B cell (primary cell): ENCODE data around the gene OR5B3. TPM values are rescaled to one million over a fixed set of nuclear protein-coding genes. Genes with fewer than 3 reads are reported as not detected.

Source experiments
- ATAC-seq: fragments of 200-7000 bp; cut with Tn5 transposase; one replicate; pipeline ENCODE4 v1.10.0; 2021; ENCODE audit warnings: low read depth, mild to moderate bottlenecking, moderate number of reproducible peaks, moderate library complexity
- CTCF ChIA-PET: fragments of 350-600 bp; sonication (Branson Sonifier 250); formaldehyde crosslinking; loops from one replicate; lab custom pipeline; 2021; ENCODE audit warnings: antibody characterized with exemption, inconsistent platforms; lab: Charles Lee
- POLR2A ChIA-PET: fragments of 350-600 bp; sonication (Branson Sonifier 250); formaldehyde crosslinking; loops from one replicate; lab custom pipeline; 2021; ENCODE audit warnings: antibody characterized with exemption; lab: Charles Lee
- DNase-seq: peaks from one replicate; pipeline ENCODE4 v3.0.0; 2013
- H2AFZ ChIP-seq: 2 replicates; pipeline ENCODE4 v1.6.1; 2012; ENCODE audit warnings: mild to moderate bottlenecking, low read depth, low read length; ENCODE audit not compliant: insufficient read depth, poor library complexity, severe bottlenecking
- H3K27ac ChIP-seq, 2 donors: 1 replicate in 1 of 2; 2 replicates in 1 of 2; pipeline ENCODE4 v1.5.1; 2012 to 2013; ENCODE audit warnings: low read length in 2 of 2, mild to moderate bottlenecking in 2 of 2, moderate library complexity in 1 of 2
- H3K27me3 ChIP-seq, 4 experiments: fragments of 200-600 bp in 1 of 4; sonication (generic) in 1 of 4; replicated peaks in 1 of 4; 1 replicate in 2 of 4; 2 replicates in 2 of 4; pipeline versions ENCODE4 v1.6.1 to v1.7.0; 2013 to 2016; ENCODE audit warnings: low read length in 3 of 4, mild to moderate bottlenecking in 2 of 4, mixed read lengths in 1 of 4, moderate library complexity in 1 of 4; ENCODE audit not compliant: insufficient read depth in 4 of 4, control insufficient read depth in 3 of 4; ENCODE audit errors: control extremely low read depth in 1 of 4
- H3K36me3 ChIP-seq, 2 experiments: replicated peaks in 1 of 2; 1 replicate in 1 of 2; 2 replicates in 1 of 2; pipeline versions ENCODE4 v1.6.1 to v1.7.1; 2013; ENCODE audit warnings: low read length in 1 of 2; ENCODE audit not compliant: insufficient read depth in 2 of 2, control insufficient read depth in 1 of 2; ENCODE audit errors: control extremely low read depth in 1 of 2, extremely low read depth in 1 of 2
- H3K4me1 ChIP-seq, 2 donors: fragments of 200-600 bp in 1 of 2; sonication (generic) in 1 of 2; 1 replicate in 1 of 2; 2 replicates in 1 of 2; pipeline versions ENCODE4 v1.5.1 to v1.6.1; 2013 to 2017; ENCODE audit warnings: low read length in 2 of 2; ENCODE audit not compliant: control insufficient read depth in 2 of 2, insufficient read depth in 2 of 2
- H3K4me2 ChIP-seq: replicated peaks from 2 replicates; pipeline ENCODE3; 2012; ENCODE audit warnings: mild to moderate bottlenecking, low read depth, low read length; ENCODE audit not compliant: poor library complexity, severe bottlenecking
- H3K4me3 ChIP-seq, 5 experiments: fragments of 200-600 bp in 1 of 5; sonication (generic) in 1 of 5; 1 replicate in 3 of 5; 2 replicates in 2 of 5; pipeline versions ENCODE4 v1.5.1 to v1.7.0; 2011 to 2016; ENCODE audit warnings: low read length in 4 of 5, mild to moderate bottlenecking in 4 of 5, low read depth in 2 of 5, control low read depth in 1 of 5, moderate library complexity in 1 of 5; ENCODE audit not compliant: insufficient read depth in 1 of 5; ENCODE audit errors: control extremely low read depth in 1 of 5, extremely low read depth in 1 of 5
- H3K79me2 ChIP-seq: fragments of 200-600 bp; sonication (generic); one replicate; pipeline ENCODE4 v1.6.0; 2016; ENCODE audit warnings: low read length; ENCODE audit not compliant: control insufficient read depth, insufficient read depth
- H3K9ac ChIP-seq: fragments of 200-600 bp; sonication (generic); 2 replicates; pipeline ENCODE4 v1.6.1; 2017; ENCODE audit warnings: mild to moderate bottlenecking, low read length, moderate library complexity
- H3K9me3 ChIP-seq, 3 donors: one replicate each; pipeline versions ENCODE4 v1.6.1 to v1.7.1; 2013; ENCODE audit warnings: low read length in 2 of 3; ENCODE audit not compliant: control insufficient read depth in 2 of 3, insufficient read depth in 1 of 3; ENCODE audit errors: control extremely low read depth in 1 of 3
- H4K20me1 ChIP-seq: 2 replicates; pipeline ENCODE4 v1.6.0; 2012; ENCODE audit warnings: mild to moderate bottlenecking, low read length; ENCODE audit not compliant: insufficient read depth, control insufficient read depth, poor library complexity, severe bottlenecking
- H3K27ac Mint-ChIP-seq: one replicate; pipeline ENCODE4 v1.8.0; 2021; ENCODE audit warnings: mixed read lengths
- H3K27me3 Mint-ChIP-seq: one replicate; pipeline ENCODE4 v1.8.0; 2021; ENCODE audit warnings: mixed read lengths
- H3K4me1 Mint-ChIP-seq: one replicate; pipeline ENCODE4 v1.8.0; 2021; ENCODE audit warnings: mixed read lengths
- H3K4me3 Mint-ChIP-seq: one replicate; pipeline ENCODE4 v1.8.0; 2021; ENCODE audit warnings: mixed read lengths
- H3K9me3 Mint-ChIP-seq: one replicate; pipeline ENCODE4 v1.8.0; 2022; ENCODE audit warnings: mixed read lengths; ENCODE audit not compliant: insufficient read depth
- CTCF ChIP-seq: fragments of 200-600 bp; IDR thresholded peaks from one replicate; pipeline ENCODE4 v1.8.0; 2022; ENCODE audit warnings: antibody characterized with exemption, mild to moderate bottlenecking
- EZH2 ChIP-seq: IDR thresholded peaks from 2 replicates; pipeline ENCODE4 v1.6.1; 2012; ENCODE audit warnings: borderline replicate concordance, low read depth, mild to moderate bottlenecking, moderate library complexity, low read length; ENCODE audit not compliant: insufficient read depth, poor library complexity, severe bottlenecking
- WGBS: methylation state at CpG from one replicate; pipeline ENCODE4 v1.1.5; 2013; ENCODE audit warnings: missing lambda C conversion rate; ENCODE audit not compliant: insufficient coverage; 5-methylcytosine and 5-hydroxymethylcytosine counted together
- intact Hi-C: fragments of 100-400 bp; cut with micrococcal nuclease; formaldehyde crosslinking; loops from one replicate; pipeline ENCODE4 v1.10.0; 2022
- polyA plus RNA-seq: library from polyadenylated mRNA; depleted of rRNA; stranded (reverse); fragments of >200 nt; gene quantifications from 2 replicates; pipeline ENCODE4 v1.2.3, GENCODE V29; 2012
- total RNA-seq, 2 donors: library from RNA; stranded (reverse); fragments of 120-200 nt in 1 of 2; gene quantifications; 1 replicate in 1 of 2; 2 replicates in 1 of 2; pipeline versions ENCODE4 v1.2.3 to v1.2.4, GENCODE V29; 2013 to 2022

OR5B3 gene
- total and polyA plus RNA-seq, 2 donors (not counting 1 experiment from before 2014, with no cell fraction given) = not detected

- intact Hi-C loops = no loop called here
- CTCF ChIA-PET = no interaction called here
- Histone ChIP-seq H3K4me3 (no peak overlapping the region), H3K4me1 (no peaks in the 10 kb centered on the region), H2AFZ (no peak overlapping the region), H3K4me2 (no peak overlapping the region), H3K27me3 (no peaks in the 10 kb centered on the region), H3K9me3 (peaks cover 0 to 6% (median 2%) of the 10 kb centered on the region in 3 donors), H3K27ac (no peak overlapping the region), H3K79me2 (no peaks in the 10 kb centered on the region), H4K20me1 (no peaks in the 10 kb centered on the region), H3K36me3 (no peaks in the 10 kb centered on the region), H3K9ac (no peak overlapping the region)
- Mint-ChIP-seq H3K9me3 (peaks cover 4% of the 10 kb centered on the region), H3K4me1 (no peaks in the 10 kb centered on the region), H3K27ac (no peak overlapping the region), H3K27me3 (peaks cover 4% of the 10 kb centered on the region), H3K4me3 (no peak overlapping the region)
- POLR2A ChIA-PET = no interaction called here
- no peak for DNase-seq
- no CpG with 5 or more reads among the region's 2 CpGs for WGBS
- no peak for ATAC-seq
- TF ChIP-seq EZH2 = no peak
- no peak for TF ChIP-seq CTCF
Measured at GRCh38 chr11:58395581-58395980, 11.1 kb downstream of the OR5B3 start.

GRCh38 chr11:58394195-58394594, 12.5 kb downstream of the OR5B3 start:
- peaks cover 4% of the 10 kb centered on the region for H3K27me3 Mint-ChIP-seq
- H3K9ac ChIP-seq = no peak overlapping the region
- no peak overlapping the region for H3K27ac ChIP-seq
- peaks cover 4% of the 10 kb centered on the region for H3K9me3 Mint-ChIP-seq
- no peak overlapping the region for H3K27ac Mint-ChIP-seq
- ChIA-PET CTCF (no interaction called here), POLR2A (no interaction called here)
- no peaks in the 10 kb centered on the region for H3K36me3 ChIP-seq
- no peaks in the 10 kb centered on the region for H4K20me1 ChIP-seq
- H3K4me2 ChIP-seq = no peak overlapping the region
- ATAC-seq = no peak
- H3K4me3 ChIP-seq = no peak overlapping the region
- H3K4me1 Mint-ChIP-seq = no peaks in the 10 kb centered on the region
- H3K27me3 ChIP-seq = no peaks in the 10 kb centered on the region
- intact Hi-C loops = no loop called here
- H3K4me1 ChIP-seq = no peaks in the 10 kb centered on the region
- no peak overlapping the region for H2AFZ ChIP-seq
- no peaks in the 10 kb centered on the region for H3K79me2 ChIP-seq
- no peak overlapping the region for H3K4me3 Mint-ChIP-seq
- DNase-seq = no peak
- TF ChIP-seq EZH2 (no peak), CTCF (no peak)
- peaks cover 0 to 6% (median 2%) of the 10 kb centered on the region in 3 donors for H3K9me3 ChIP-seq
